ENCODE measurements around the gene METAP1. TPM values are rescaled to one million over a fixed set of nuclear protein-coding genes. Genes with fewer than 3 reads are reported as not detected.

METAP1 gene
- total and polyA plus RNA-seq, 2 of the 4 experiments (the other 2 are of a cell fraction): 43.7 to 47.9 TPM

GRCh38 chr4:99078931-99079624, 83.6 kb downstream of the METAP1 start:
- ChIA-PET CTCF (no interaction called here), POLR2A (ENCODE audit: unreplicated experiment) (no interaction called here)
- Histone ChIP-seq H3K56ac (ENCODE audit: extremely low read depth, insufficient read depth, low read length) (no peak overlapping the region), H3K18ac (ENCODE audit: low read depth, low read length) (no peak overlapping the region), H2AK5ac (ENCODE audit: low read depth, low read length) (no peak overlapping the region), H3K36me3 (ENCODE audit: control insufficient read depth, insufficient read depth, low read length) (peaks cover 54% of the 10 kb centered on the region), H3K14ac (replicated peaks; ENCODE audit: low read depth, low read length) (no peak overlapping the region), H2BK20ac (ENCODE audit: low read depth, low read length) (no peak overlapping the region), H2BK15ac (ENCODE audit: low read depth, low read length) (no peak overlapping the region), H2BK5ac (ENCODE audit: low read depth, low read length, poor library complexity, severe bottlenecking) (no peak overlapping the region), H3K4ac (ENCODE audit: low read depth, low read length) (no peak overlapping the region), H4K8ac (ENCODE audit: low read depth in 2 of 2, low read length in 2 of 2) (no peak overlapping the region), H3K9me1 (ENCODE audit: insufficient read depth, low read length) (no peaks in the 10 kb centered on the region), H2AFZ (replicated peaks; ENCODE audit: low read length, poor library complexity) (no peak overlapping the region), H4K5ac (ENCODE audit: low read depth, low read length) (no peak overlapping the region), H3K9me3 (ENCODE audit: control insufficient read depth, insufficient read depth, low read length) (no peaks in the 10 kb centered on the region), H2BK120ac (ENCODE audit: low read depth, low read length) (no peak overlapping the region), H3K79me1 (ENCODE audit: low read depth in 1 of 2, low read length in 2 of 2) (peaks cover 21 to 45% of the 10 kb centered on the region in 2 experiments), H3K4me1 (ENCODE audit: control insufficient read depth, insufficient read depth, low read length) (no peaks in the 10 kb centered on the region; the same call in 1 of the 2 replicates), H4K20me1 (ENCODE audit: insufficient read depth, low read length) (peaks cover 7% of the 10 kb centered on the region; the same call in 1 of the 2 replicates), H4K91ac (ENCODE audit: insufficient read depth, low read depth, low read length) (no peak overlapping the region), H3K9ac (ENCODE audit: low read depth, low read length) (no peak overlapping the region), H3K4me2 (ENCODE audit: low read depth, low read length) (no peak overlapping the region), H3K27me3 (ENCODE audit: control insufficient read depth, insufficient read depth, low read length) (no peaks in the 10 kb centered on the region), H3K23ac (ENCODE audit: low read depth, low read length) (no peak overlapping the region), H2AK9ac (replicated peaks; ENCODE audit: low read depth, low read length, poor library complexity) (no peak overlapping the region), H3K27ac (ENCODE audit: insufficient read depth, low read length) (no peak overlapping the region), H3K4me3 (ENCODE audit: insufficient read depth, low read depth, low read length) (no peak overlapping the region)
- dilution Hi-C loops (cut with HindIII; ENCODE audit: low sequenced_read_pairs, unreplicated experiment) (no loop called here), in situ Hi-C loops (cut with MboI; ENCODE audit: low sequenced_read_pairs) (no loop called here), intact Hi-C loops (cut with micrococcal nuclease) (no loop called here)
- no peak for DNase-seq
- BruUV-seq (replicated peaks): no TSS peak
- no CpG with 5 or more reads among the region's 5 CpGs for WGBS, 2 experiments (ENCODE audit: extremely low coverage in 2 of 2, insufficient read length in 1 of 2)
- TF ChIP-seq, protein P1, sequence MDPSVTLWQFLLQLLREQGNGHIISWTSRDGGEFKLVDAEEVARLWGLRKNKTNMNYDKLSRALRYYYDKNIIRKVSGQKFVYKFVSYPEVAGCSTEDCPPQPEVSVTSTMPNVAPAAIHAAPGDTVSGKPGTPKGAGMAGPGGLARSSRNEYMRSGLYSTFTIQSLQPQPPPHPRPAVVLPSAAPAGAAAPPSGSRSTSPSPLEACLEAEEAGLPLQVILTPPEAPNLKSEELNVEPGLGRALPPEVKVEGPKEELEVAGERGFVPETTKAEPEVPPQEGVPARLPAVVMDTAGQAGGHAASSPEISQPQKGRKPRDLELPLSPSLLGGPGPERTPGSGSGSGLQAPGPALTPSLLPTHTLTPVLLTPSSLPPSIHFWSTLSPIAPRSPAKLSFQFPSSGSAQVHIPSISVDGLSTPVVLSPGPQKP (IDR thresholded peaks at IDR 0.05; ENCODE audit: borderline replicate concordance, low read depth, low read length): no peak
- TF ChIP-seq BHLHE40 (IDR thresholded peaks at IDR 0.05; ENCODE audit: low read depth, low read length) (no peak), MAFK (IDR thresholded peaks at IDR 0.05; ENCODE audit: low read depth, low read length) (peak; percentile 77), CEBPB (IDR thresholded peaks at IDR 0.05; ENCODE audit: low read depth, low read length) (no peak)
- peak; percentile 54 for ATAC-seq (ENCODE audit: low read depth)
